Thyroid gland (tissue), 4 donors: ENCODE data around the gene DENND1B. TPM values are rescaled to one million over a fixed set of nuclear protein-coding genes. Genes with fewer than 3 reads are reported as not detected.
"Not testable (repeated sequence)": the region's sequence is repeated elsewhere in the genome, so short reads cannot be mapped to it uniquely, and the experiment has no call there.

ENCODE experiments used
- DNase-seq, 2 donors: peaks; one replicate each; pipeline ENCODE4 v3.0.0-alpha.2; 2019
- H3K27ac ChIP-seq, 3 donors: fragments of 200-600 bp; sonication (generic); 1 replicate in 2 of 3; 2 replicates in 1 of 3; pipeline ENCODE4 v1.5.1; 2016 to 2019; ENCODE audit warnings: mild to moderate bottlenecking in 1 of 3, moderate library complexity in 1 of 3
- H3K27me3 ChIP-seq: fragments of 200-600 bp; sonication (generic); one replicate; pipeline ENCODE4 v1.5.1; 2019
- H3K36me3 ChIP-seq, 2 donors: fragments of 200-600 bp; sonication (generic); one replicate each; pipeline ENCODE4 v1.5.1; 2016 to 2019
- H3K4me1 ChIP-seq, 2 donors: fragments of 200-600 bp; sonication (generic); one replicate each; pipeline ENCODE4 v1.5.1; 2017 to 2019
- H3K4me3 ChIP-seq, 3 donors: fragments of 200-600 bp; sonication (generic); replicated peaks in 1 of 3; 1 replicate in 2 of 3; 2 replicates in 1 of 3; pipeline ENCODE4 v1.5.1; 2016; ENCODE audit warnings: mild to moderate bottlenecking in 1 of 3
- H3K9me3 ChIP-seq: fragments of 200-600 bp; sonication (generic); one replicate; pipeline ENCODE4 v1.5.1; 2017
- POLR2A ChIP-seq, 2 donors: fragments of 450-650 bp; IDR thresholded peaks; one replicate each; pipeline ENCODE4 v1.6.1; 2017; ENCODE audit warnings: antibody characterized with exemption in 2 of 2, mild to moderate bottlenecking in 2 of 2, moderate library complexity in 1 of 2
- WGBS, 2 donors: methylation state at CpG; one replicate each; pipeline ENCODE4 v1.1.5; 2017; 5-methylcytosine and 5-hydroxymethylcytosine counted together
- intact Hi-C: fragments of 100-400 bp; cut with DNase I; formaldehyde crosslinking; loops from one replicate; pipeline ENCODE4 v1.15.1; 2023
- total RNA-seq, 4 donors: library from RNA; depleted of rRNA; stranded (reverse); fragments of >200 nt; gene quantifications; one replicate each; pipeline ENCODE4 v1.2.3, GENCODE V29; 2016
- TF ChIP-seq, protein P1 (sequence below), 6 experiments: fragments of 200-600 bp in 3 of 6; fragments of 450-650 bp in 3 of 6; sonication (generic) in 3 of 6; IDR thresholded peaks; one replicate each; pipeline ENCODE4 v1.5.1; 2016 to 2019; ENCODE audit warnings: antibody characterized with exemption in 6 of 6, mild to moderate bottlenecking in 2 of 6, inconsistent platforms in 1 of 6, moderate library complexity in 1 of 6

Gene DENND1B
- total RNA-seq, 4 donors from 2014 or later, result 17.5 to 32.3 (median 27.8) TPM

DNA sequence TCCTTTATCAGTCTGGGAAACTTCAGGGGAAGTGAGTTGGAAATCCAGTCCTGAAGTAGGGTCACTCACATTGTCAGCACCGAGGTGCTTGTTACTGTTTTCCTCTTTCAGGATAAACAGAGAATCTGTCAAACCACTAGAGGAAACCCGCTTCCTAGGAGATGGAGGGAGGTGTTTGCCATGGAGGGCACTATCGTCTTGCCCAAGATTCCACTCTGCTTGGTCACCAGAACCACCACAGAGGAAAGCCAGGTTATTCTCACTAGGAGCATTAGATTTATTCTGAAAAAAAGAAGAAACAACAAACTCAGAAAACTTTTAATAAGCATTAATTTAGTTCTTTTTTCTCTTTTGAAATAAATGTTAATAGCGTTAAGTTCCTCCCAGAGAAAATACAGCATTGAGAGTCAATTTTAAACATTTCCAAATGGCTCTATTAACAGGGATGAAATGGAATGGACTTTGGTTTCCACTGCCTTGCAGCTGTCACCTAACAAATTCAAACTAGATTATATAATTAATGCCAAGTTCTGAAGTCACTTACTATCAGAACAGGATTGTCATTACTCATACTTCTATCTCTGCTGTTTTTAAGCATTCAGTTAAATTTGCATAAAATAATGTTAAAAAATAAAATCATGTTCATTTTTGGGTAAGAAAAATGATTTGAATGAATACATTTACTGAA, 264.4 kb downstream of the DENND1B start:
- H3K27ac ChIP-seq, result no peak overlapping the region
- intact Hi-C loops, result no loop called here
- H3K9me3 ChIP-seq, result no peaks in the 10 kb centered on the region
- 84 to 86% methylated on average over 4 of the region's 4 CpGs for WGBS, 2 donors
- no peaks in the 10 kb centered on the region for H3K4me1 ChIP-seq
- no peaks in the 10 kb centered on the region for H3K27me3 ChIP-seq
- H3K36me3 ChIP-seq, result peaks cover 0 to 4% of the 10 kb centered on the region in 2 donors
- no peak overlapping the region for H3K4me3 ChIP-seq
- TF ChIP-seq, protein P1, sequence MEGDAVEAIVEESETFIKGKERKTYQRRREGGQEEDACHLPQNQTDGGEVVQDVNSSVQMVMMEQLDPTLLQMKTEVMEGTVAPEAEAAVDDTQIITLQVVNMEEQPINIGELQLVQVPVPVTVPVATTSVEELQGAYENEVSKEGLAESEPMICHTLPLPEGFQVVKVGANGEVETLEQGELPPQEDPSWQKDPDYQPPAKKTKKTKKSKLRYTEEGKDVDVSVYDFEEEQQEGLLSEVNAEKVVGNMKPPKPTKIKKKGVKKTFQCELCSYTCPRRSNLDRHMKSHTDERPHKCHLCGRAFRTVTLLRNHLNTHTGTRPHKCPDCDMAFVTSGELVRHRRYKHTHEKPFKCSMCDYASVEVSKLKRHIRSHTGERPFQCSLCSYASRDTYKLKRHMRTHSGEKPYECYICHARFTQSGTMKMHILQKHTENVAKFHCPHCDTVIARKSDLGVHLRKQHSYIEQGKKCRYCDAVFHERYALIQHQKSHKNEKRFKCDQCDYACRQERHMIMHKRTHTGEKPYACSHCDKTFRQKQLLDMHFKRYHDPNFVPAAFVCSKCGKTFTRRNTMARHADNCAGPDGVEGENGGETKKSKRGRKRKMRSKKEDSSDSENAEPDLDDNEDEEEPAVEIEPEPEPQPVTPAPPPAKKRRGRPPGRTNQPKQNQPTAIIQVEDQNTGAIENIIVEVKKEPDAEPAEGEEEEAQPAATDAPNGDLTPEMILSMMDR (IDR thresholded peaks at IDR 0.05), result no peak
- TF ChIP-seq POLR2A (IDR thresholded peaks at IDR 0.05), result no peak
- no peak for DNase-seq

DNA sequence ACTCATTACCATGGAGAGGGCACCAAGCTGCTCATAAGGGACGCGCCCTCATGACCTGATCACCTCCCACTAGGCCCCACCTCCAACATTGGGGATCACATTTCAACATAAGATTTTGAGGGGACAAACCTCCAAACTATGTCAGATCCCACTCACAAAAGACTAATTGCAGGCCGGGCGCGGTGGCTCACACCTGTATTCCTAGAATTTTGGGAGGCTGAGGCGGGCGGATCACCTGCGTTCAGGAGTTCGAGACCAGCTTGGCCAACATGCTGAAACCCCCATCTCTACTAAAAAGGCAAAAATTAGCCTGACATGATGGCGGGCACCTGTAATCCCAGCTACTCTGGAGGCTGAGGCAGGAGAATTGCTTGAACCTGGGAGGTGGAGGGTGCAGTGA, 278.6 kb downstream of the DENND1B start:
- H3K27me3 ChIP-seq, result no peaks in the 10 kb centered on the region
- no peak for TF ChIP-seq POLR2A (IDR thresholded peaks at IDR 0.05)
- TF ChIP-seq, protein P1 (IDR thresholded peaks at IDR 0.05), result no peak
- DNase-seq, result no peak
- intact Hi-C loops, result no loop called here
- no peaks in the 10 kb centered on the region for H3K36me3 ChIP-seq
- H3K4me3 ChIP-seq, result no peak overlapping the region
- H3K9me3 ChIP-seq, result no peaks in the 10 kb centered on the region
- H3K27ac ChIP-seq, result no peak overlapping the region
- no peaks in the 10 kb centered on the region for H3K4me1 ChIP-seq
- whole genome bisulfite sequencing, 2 donors, result 86 to 90% methylated on average over 10 of the region's 10 CpGs

GRCh38 chr1:197491505-197491904, 283.8 kb downstream of the DENND1B start:
- H3K9me3 ChIP-seq, H3K4me3 ChIP-seq, intact Hi-C loops, DNase-seq, H3K36me3 ChIP-seq, H3K27ac ChIP-seq, H3K27me3 ChIP-seq, H3K4me1 ChIP-seq: not testable (repeated sequence)
- WGBS, 2 donors, result 88% methylated on average over 1 of the region's 1 CpG

GRCh38 chr1:197486946-197487345, 288.3 kb downstream of the DENND1B start:
- intact Hi-C loops, result no loop called here
- WGBS, 2 donors, result 41 to 53% methylated on average over 2 of the region's 2 CpGs

DNA sequence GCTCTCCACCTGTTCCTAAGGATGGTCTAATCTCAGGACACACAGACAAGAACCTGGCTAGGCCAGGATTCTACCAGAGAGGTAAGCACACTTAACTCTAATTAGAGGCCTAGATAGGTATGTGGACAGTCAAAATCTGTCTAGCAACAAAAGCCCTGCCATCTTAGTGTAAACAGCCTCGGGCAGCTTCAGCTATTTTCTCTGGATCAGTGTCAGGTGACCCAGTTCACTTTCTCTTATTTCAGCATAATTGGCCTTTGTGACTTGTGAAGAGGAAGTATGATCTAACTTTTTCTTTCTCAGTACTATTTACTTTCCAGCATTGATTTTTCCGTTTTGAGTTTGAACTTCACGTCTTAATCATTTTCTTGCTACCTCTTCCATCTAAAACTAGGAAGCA, 289.5 kb downstream of the DENND1B start:
- Histone ChIP-seq H3K27ac (no peak overlapping the region), H3K4me1 (no peaks in the 10 kb centered on the region), H3K9me3 (no peaks in the 10 kb centered on the region), H3K4me3 (no peak overlapping the region), H3K36me3 (no peaks in the 10 kb centered on the region), H3K27me3 (no peaks in the 10 kb centered on the region)
- TF ChIP-seq POLR2A (IDR thresholded peaks at IDR 0.05), result no peak
- TF ChIP-seq, protein P1 (IDR thresholded peaks at IDR 0.05), result no peak
- WGBS, 2 donors, result 53 to 57% methylated on average over 3 of the region's 3 CpGs
- intact Hi-C loops, result no loop called here
- no peak for DNase-seq

More at GRCh38 chr1:197486946-197487345, 288.3 kb downstream of the DENND1B start:
- DNase-seq, result peak; percentile 67
- Histone ChIP-seq H3K27me3 (no peaks in the 10 kb centered on the region), H3K9me3 (no peaks in the 10 kb centered on the region), H3K4me3 (no peak overlapping the region), H3K4me1 (no peaks in the 10 kb centered on the region), H3K27ac (no peak overlapping the region), H3K36me3 (no peaks in the 10 kb centered on the region)
- TF ChIP-seq, protein P1 (IDR thresholded peaks at IDR 0.05), result no peak
- no peak for TF ChIP-seq POLR2A (IDR thresholded peaks at IDR 0.05)
